ENCODE measurements around the gene KCTD18.
A peak's percentile ranks its signal among the peaks of the same experiment; 100 is the strongest.

DNA sequence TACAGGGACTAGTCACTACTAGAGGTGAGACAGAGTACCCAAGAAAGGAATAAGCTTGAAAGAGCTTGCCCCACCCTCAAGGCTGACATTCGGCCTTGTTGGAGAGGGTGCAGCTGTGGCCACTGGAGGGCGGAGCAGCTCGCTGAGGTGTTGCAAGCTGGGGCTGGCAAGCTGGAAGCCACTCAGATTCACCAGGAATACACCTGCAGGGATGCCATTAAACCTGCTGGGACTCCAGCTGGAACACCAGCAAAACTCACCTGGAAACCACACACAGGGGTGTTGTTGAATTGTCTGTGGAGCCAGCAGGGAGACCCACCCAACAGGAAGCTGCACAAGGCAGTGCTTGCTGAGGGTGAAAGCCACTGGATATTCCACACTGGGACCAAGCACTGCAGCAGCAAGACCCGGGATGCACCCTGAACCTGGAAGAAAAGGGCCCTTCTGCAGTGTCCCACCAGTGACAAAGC is 26.1 kb downstream of the KCTD18 start:
- TF ChIP-seq, protein P1, sequence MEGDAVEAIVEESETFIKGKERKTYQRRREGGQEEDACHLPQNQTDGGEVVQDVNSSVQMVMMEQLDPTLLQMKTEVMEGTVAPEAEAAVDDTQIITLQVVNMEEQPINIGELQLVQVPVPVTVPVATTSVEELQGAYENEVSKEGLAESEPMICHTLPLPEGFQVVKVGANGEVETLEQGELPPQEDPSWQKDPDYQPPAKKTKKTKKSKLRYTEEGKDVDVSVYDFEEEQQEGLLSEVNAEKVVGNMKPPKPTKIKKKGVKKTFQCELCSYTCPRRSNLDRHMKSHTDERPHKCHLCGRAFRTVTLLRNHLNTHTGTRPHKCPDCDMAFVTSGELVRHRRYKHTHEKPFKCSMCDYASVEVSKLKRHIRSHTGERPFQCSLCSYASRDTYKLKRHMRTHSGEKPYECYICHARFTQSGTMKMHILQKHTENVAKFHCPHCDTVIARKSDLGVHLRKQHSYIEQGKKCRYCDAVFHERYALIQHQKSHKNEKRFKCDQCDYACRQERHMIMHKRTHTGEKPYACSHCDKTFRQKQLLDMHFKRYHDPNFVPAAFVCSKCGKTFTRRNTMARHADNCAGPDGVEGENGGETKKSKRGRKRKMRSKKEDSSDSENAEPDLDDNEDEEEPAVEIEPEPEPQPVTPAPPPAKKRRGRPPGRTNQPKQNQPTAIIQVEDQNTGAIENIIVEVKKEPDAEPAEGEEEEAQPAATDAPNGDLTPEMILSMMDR (IDR thresholded peaks at IDR 0.05 in 8 of 11, conservative IDR thresholded peaks at IDR 0.05 in 3 of 11): peak in 2 of 11 experiments; percentile 12 to 17
- TF ChIP-seq POLR2A (IDR thresholded peaks at IDR 0.05) (no peak), POLR2AphosphoS5 (IDR thresholded peaks at IDR 0.05) (no peak)
